ENCODE results near the gene DNMT3A. TPM values are rescaled to one million over a fixed set of nuclear protein-coding genes. Genes with fewer than 3 reads are reported as not detected.

The DNMT3A gene
- total RNA-seq, 1 donor from 2014 or later: 16.5 TPM

DNA sequence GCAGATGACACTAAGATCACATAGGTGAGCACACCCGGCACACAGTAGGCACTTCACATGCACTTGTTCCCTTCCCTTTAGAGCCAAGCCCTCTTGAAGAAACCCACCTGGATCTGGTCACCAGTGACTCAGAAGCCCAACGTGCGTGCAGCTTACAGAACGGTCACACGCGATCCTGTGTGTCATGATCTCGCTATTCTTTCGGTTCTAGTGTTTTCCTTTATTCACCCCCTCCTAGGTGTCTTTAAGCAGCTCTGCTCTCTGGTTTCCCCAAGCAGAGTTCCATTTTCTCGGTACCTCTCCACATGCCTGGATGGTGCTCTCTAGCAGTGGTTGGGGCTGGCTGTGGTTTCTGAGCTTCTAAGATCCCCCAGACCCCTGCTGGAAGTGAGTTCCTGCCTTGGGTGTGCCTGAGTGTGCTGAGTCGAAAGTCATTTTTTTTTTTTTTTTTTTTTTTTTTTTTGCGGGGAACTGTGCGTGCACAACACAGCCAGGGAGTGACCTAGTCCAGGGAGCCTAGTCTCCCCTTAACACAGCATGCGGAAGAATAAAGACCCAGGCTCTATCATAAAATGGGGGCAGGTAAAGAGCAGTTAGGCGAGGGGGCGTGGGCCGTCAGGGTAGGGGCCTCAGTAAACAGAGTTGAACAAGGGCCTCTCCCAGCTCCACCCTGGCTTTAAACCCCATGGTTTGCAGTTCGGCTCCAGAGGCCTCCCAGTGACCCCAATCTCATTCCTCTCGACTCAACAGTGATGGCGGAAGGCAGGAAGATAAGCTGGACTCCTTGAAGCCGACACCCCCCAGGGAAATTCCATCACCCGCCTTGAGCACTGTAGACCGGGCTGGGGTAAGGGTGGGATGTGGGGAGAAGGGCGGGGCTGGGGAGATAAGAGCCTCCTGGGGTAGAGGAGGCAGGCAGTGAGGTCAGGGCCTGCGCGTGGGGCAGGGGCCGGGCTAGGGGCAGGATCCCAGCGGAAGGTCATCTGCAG, 29.8 kb upstream of the DNMT3A start:
- Histone ChIP-seq H3K36me3 (no peaks in the 10 kb centered on the region), H3K4me3 (no peak overlapping the region), H3K27ac (replicated peaks) (no peak overlapping the region), H3K9me3 (replicated peaks) (no peaks in the 10 kb centered on the region), H3K4me1 (peaks cover 11% of the 10 kb centered on the region), H3K27me3 (ENCODE audit: low read depth) (no peaks in the 10 kb centered on the region)
- intact Hi-C loops (cut with micrococcal nuclease): no loop called here
- DNase-seq: no peak
- TF ChIP-seq, protein P1, sequence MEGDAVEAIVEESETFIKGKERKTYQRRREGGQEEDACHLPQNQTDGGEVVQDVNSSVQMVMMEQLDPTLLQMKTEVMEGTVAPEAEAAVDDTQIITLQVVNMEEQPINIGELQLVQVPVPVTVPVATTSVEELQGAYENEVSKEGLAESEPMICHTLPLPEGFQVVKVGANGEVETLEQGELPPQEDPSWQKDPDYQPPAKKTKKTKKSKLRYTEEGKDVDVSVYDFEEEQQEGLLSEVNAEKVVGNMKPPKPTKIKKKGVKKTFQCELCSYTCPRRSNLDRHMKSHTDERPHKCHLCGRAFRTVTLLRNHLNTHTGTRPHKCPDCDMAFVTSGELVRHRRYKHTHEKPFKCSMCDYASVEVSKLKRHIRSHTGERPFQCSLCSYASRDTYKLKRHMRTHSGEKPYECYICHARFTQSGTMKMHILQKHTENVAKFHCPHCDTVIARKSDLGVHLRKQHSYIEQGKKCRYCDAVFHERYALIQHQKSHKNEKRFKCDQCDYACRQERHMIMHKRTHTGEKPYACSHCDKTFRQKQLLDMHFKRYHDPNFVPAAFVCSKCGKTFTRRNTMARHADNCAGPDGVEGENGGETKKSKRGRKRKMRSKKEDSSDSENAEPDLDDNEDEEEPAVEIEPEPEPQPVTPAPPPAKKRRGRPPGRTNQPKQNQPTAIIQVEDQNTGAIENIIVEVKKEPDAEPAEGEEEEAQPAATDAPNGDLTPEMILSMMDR (IDR thresholded peaks at IDR 0.05; ENCODE audit: borderline replicate concordance): no peak

- Histone ChIP-seq H3K27me3 (ENCODE audit: low read depth) (no peaks in the 10 kb centered on the region), H3K9me3 (replicated peaks) (no peaks in the 10 kb centered on the region), H3K4me3 (no peak overlapping the region), H3K36me3 (no peaks in the 10 kb centered on the region), H3K27ac (replicated peaks) (no peak overlapping the region), H3K4me1 (peaks cover 7% of the 10 kb centered on the region)
- intact Hi-C loops (cut with micrococcal nuclease): no loop called here
- DNase-seq: no peak
- TF ChIP-seq, protein P1 (IDR thresholded peaks at IDR 0.05; ENCODE audit: borderline replicate concordance): no peak
Observed at GRCh38 chr2:25369876-25370275, 28.2 kb upstream of the DNMT3A start.

- no peak for DNase-seq
- no peak overlapping the region for H3K27ac ChIP-seq (replicated peaks)
- H3K4me3 ChIP-seq: no peak overlapping the region
- intact Hi-C loops (cut with micrococcal nuclease): no loop called here
- peaks cover 7% of the 10 kb centered on the region for H3K4me1 ChIP-seq
- TF ChIP-seq, protein P1 (IDR thresholded peaks at IDR 0.05; ENCODE audit: borderline replicate concordance): no peak
- no peaks in the 10 kb centered on the region for H3K9me3 ChIP-seq (replicated peaks)
- H3K27me3 ChIP-seq (ENCODE audit: low read depth): no peaks in the 10 kb centered on the region
- no peaks in the 10 kb centered on the region for H3K36me3 ChIP-seq
Observed at GRCh38 chr2:25369439-25369838, 27.7 kb upstream of the DNMT3A start.

DNA sequence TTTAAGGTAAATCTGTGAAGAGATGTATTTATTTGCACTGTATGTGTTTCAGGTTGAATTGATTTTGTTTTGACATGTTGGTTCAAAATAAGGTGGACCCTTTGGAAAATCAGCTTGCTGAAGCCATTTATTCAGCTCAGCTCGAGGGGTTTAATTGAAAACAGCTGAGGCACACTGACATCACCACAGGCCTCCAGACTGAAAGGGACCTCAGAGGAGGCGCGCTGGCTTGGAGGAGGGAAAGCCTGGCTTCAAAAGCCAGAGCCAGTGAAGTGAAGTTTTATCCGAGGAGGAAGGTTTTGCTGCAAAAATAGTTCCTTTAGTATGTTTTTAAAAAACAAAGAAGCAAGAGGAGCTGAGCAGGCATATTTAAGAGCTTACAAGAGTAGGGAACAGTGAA, 26.9 kb upstream of the DNMT3A start:
- Histone ChIP-seq H3K4me1 (peaks cover 7% of the 10 kb centered on the region), H3K9me3 (replicated peaks) (no peaks in the 10 kb centered on the region), H3K27me3 (ENCODE audit: low read depth) (no peaks in the 10 kb centered on the region), H3K36me3 (no peaks in the 10 kb centered on the region), H3K4me3 (no peak overlapping the region), H3K27ac (replicated peaks) (no peak overlapping the region)
- TF ChIP-seq, protein P1 (IDR thresholded peaks at IDR 0.05; ENCODE audit: borderline replicate concordance): no peak
- no peak for DNase-seq
- intact Hi-C loops (cut with micrococcal nuclease): no loop called here

- TF ChIP-seq, protein P1 (IDR thresholded peaks at IDR 0.05; ENCODE audit: borderline replicate concordance): no peak
- Histone ChIP-seq H3K4me1 (peaks cover 5% of the 10 kb centered on the region), H3K9me3 (replicated peaks) (no peaks in the 10 kb centered on the region), H3K27ac (replicated peaks) (no peak overlapping the region), H3K27me3 (ENCODE audit: low read depth) (no peaks in the 10 kb centered on the region), H3K36me3 (no peaks in the 10 kb centered on the region), H3K4me3 (no peak overlapping the region)
- DNase-seq: no peak
- intact Hi-C loops (cut with micrococcal nuclease): no loop called here
Observed at GRCh38 chr2:25367296-25367695, 25.6 kb upstream of the DNMT3A start.
